Thyroid gland (tissue), 4 donors: Measurements from ENCODE around the gene KIAA0232.

Experiments
- POLR2A ChIP-seq, 2 donors: fragments of 450-650 bp; IDR thresholded peaks; one replicate each; pipeline ENCODE4 v1.6.1; 2017; ENCODE audit warnings: antibody characterized with exemption in 2 of 2, mild to moderate bottlenecking in 2 of 2, moderate library complexity in 1 of 2
- TF ChIP-seq, protein P1 (sequence below), 6 experiments: fragments of 200-600 bp in 3 of 6; fragments of 450-650 bp in 3 of 6; sonication (generic) in 3 of 6; IDR thresholded peaks; one replicate each; pipeline ENCODE4 v1.5.1; 2016 to 2019; ENCODE audit warnings: antibody characterized with exemption in 6 of 6, mild to moderate bottlenecking in 2 of 6, inconsistent platforms in 1 of 6, moderate library complexity in 1 of 6

DNA sequence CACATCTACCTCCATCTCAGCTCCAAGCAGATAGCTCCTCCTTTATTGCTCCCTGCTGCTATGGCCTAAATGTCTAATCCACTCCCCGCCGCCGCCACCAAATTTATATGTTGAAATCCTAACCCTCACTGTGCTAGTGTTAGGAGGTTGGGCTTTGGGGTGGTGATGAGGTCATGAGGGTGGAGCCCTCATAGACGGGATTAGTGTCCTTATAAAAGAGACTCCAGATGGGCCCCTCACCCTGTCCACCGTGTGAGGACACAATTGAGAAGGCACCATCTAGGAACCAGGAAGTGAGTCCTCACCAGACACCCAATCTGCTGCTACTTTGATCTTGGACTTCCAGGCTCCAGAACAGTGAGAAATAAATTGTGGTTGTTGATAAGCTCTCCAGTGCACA is 113.5 kb downstream of the KIAA0232 start:
- TF ChIP-seq, protein P1, sequence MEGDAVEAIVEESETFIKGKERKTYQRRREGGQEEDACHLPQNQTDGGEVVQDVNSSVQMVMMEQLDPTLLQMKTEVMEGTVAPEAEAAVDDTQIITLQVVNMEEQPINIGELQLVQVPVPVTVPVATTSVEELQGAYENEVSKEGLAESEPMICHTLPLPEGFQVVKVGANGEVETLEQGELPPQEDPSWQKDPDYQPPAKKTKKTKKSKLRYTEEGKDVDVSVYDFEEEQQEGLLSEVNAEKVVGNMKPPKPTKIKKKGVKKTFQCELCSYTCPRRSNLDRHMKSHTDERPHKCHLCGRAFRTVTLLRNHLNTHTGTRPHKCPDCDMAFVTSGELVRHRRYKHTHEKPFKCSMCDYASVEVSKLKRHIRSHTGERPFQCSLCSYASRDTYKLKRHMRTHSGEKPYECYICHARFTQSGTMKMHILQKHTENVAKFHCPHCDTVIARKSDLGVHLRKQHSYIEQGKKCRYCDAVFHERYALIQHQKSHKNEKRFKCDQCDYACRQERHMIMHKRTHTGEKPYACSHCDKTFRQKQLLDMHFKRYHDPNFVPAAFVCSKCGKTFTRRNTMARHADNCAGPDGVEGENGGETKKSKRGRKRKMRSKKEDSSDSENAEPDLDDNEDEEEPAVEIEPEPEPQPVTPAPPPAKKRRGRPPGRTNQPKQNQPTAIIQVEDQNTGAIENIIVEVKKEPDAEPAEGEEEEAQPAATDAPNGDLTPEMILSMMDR (IDR thresholded peaks at IDR 0.05) = no peak
- no peak for TF ChIP-seq POLR2A (IDR thresholded peaks at IDR 0.05)
